NOMO-1 treated with dmso at 0.1 percent for 144 hours (cell line): ENCODE data around the gene CNGB1.
"Not testable (repeated sequence)": the region's sequence is repeated elsewhere in the genome, so short reads cannot be mapped to it uniquely, and the experiment has no call there.

Experiments
- DNase-seq: peaks from one replicate; lab custom pipeline; 2025; ENCODE audit not compliant: unreplicated experiment; lab: John Stamatoyannopoulos, UW

CNGB1 gene

DNA sequence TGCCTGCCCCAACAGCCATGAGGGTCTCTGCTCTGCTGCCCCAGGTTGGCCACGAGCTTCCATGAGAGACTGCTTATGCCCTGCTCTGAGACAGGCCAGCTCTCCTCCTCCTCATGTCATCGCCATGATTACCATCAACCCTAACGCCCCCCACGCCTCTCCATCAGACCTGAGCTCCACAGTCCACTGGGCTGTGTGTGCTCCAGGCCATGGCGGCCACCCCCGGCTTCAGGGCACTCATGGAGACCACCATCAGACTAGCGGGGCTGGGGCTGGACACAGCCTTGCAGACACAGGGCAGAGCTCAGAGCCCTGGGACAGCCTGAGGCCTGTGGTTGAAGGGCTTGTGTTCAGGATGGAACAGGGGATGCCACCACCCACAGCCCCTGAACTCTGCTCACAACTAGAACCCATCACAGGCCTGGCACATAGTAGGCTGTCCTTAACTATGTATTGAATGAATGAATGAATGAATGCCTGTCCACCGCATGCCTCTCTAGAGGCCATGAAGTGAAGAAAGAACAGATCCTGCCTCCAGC, 14.6 kb downstream of the CNGB1 start:
- no peak for DNase-seq

- DNase-seq = no peak
These were observed 15.2 kb downstream of the CNGB1 start for GRCh38 chr16:57955572-57956188.

- DNase-seq = no peak
These were observed 17.1 kb downstream of the CNGB1 start for GRCh38 chr16:57953857-57954256.

- DNase-seq = no peak
These were observed 18.0 kb downstream of the CNGB1 start for GRCh38 chr16:57952909-57953308.

DNA sequence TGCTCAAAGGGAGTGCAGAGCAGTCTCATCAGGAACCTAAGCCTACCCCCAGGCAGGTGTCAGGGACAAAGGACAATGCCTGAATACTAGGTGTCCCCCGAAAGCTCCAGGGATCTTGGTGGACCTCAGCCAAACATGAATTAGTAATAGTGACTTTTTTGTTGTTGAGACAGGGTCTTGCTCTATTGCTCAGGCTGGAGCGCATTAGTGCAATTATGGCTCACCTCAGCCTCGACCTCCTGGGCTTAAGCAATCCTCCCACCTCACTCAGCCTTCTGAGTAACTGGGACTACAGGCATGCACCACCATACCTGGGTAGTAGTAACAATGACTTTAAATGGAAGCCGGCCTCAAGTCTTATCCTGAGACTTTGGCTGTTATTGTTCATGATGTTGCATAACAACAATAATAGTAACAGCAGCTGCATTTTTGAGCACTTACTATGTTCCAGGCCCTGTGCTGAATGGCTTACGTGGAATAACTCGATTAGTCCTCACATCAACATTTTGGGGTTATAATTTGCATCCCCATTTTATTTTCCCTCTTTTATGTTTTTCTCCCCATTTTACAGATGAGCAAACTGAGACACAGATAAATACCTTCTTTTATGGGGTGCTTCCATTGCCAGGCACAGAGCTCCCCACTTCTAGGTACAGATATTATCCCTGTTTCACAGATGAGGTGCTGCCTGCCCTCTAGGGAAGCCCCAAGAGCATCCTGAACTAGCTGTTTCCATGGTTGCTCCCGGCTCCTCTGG, 19.5 kb downstream of the CNGB1 start:
- DNase-seq = no peak

DNA sequence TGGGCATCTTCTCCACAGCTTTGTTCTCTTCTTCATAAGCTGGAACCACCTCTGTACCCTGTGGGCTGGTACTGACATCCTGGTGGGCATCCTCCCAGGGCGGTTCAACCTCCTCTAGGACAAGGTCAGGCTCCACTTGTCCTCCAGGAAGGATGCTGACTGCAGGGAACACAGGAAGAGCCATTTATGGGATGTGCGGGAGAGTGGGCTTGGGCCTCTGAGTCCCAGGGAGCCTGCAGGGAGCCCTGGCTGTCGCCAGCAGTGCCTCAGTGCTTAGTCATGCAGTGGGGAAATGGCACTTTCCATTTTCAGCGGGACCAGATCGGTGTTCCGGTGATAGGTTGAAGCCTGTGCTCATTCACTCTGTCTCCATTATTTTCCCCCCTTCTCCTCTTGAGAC, 20.5 kb downstream of the CNGB1 start:
- no peak for DNase-seq

- no peak for DNase-seq
These were observed 21.2 kb downstream of the CNGB1 start for GRCh38 chr16:57949595-57950238.

GRCh38 chr16:57949013-57949412, 21.9 kb downstream of the CNGB1 start:
- no peak for DNase-seq

DNA sequence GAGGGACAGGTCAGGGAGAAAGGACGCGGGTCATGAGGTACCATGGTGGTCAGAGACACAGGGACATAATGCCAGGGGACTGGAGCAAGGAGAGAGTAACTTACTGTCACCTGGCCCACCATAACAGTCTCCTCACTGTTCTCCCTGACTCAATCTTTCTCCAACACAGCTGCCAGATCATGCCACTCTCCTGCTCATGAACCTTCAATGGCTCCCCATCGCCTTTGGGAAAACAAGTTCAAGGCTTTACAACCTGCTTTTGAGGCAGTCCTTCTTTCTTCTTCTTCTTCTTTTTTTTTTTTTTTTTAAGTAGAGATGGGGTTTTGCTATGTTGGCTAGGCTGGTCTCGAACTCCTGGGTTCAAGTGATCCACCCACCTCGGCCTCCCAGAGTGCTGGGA, 22.9 kb downstream of the CNGB1 start:
- DNase-seq = no peak

DNA sequence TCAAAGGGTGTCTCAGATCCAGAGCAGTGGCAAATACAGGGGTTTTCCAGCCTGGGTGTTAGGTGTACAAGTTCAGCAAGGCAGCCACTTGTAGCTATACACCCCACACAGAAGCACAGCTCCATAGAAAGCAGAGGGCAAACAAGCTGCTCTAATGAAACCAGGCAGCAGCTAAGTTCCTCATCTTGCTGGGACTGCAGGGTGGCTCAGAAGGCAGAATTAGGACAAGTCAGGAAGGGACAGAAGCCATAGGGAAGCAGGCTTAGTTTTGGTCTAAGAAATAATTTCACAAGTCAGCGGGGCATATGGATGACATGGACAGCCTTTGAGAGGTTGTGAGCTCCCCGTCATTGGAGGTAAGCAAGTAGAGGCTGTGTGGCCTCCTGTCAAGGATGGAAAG, 23.7 kb downstream of the CNGB1 start:
- no peak for DNase-seq

- DNase-seq = no peak
These were observed 24.6 kb downstream of the CNGB1 start for GRCh38 chr16:57946181-57946801.

DNA sequence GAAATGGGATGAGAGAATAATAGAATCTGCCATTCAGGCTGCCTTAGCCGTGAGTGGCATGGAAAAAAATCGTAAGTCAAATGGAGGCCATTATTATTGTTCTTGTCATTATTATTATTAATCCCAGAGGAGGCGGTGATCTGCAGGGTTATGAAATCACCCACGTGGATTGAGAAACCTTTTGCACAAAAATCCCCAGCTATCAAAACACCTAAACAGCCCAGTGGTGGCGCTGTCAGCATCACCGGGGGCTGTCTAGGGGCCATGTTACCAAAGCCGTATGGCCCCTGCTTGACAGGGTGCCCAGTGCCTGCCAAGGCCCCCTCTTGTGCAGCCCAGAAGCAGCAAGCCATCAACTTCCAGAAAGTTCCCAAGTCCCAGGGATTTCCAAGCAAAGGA, 25.2 kb downstream of the CNGB1 start:
- no peak for DNase-seq

DNA sequence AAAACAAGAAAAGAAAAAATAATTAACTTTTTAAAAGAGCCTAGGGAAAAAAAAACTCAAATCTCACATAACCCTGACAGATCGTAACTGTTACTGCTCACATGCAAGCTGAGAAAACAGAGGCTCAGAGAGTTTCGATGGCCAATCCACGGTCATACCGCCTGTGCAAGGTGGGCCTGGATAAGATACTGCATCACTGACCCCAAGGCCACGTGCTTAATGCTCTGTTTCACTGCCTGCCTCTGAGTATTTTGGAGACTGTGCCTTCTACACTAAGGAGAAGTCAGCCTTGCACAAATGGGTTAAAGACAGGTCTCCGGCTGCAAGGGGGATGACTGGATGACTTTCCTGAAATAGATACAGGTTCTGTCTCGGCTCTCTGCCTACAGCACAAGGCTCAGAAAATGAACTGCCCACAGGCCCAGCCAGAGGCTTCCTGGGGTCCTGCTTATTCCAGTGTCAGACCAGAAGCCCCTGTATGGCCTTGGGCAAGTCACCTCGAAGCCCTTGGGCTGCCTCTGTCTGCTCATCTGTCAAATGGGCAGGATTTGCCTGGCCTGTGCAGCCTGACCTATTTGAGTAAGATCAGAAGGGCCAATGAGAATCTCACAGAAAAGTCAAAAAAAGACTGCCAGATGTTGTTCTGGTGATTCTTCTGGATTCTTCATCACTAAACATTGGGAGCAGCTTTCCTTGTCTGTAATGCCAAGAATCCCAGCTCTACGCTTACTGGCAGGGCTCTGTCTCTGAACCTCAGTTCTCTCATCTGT, 25.8 kb downstream of the CNGB1 start:
- DNase-seq = no peak

GRCh38 chr16:57943381-57943780, 27.5 kb downstream of the CNGB1 start:
- not testable (repeated sequence) for DNase-seq

GRCh38 chr16:57941901-57942300, 29.0 kb downstream of the CNGB1 start:
- DNase-seq = not testable (repeated sequence)

- no peak for DNase-seq
These were observed 29.8 kb downstream of the CNGB1 start for GRCh38 chr16:57941016-57941664.

- no peak for DNase-seq
These were observed 30.5 kb downstream of the CNGB1 start for GRCh38 chr16:57940382-57940966.

- DNase-seq = no peak
These were observed 31.1 kb downstream of the CNGB1 start for GRCh38 chr16:57939872-57940224.

DNA sequence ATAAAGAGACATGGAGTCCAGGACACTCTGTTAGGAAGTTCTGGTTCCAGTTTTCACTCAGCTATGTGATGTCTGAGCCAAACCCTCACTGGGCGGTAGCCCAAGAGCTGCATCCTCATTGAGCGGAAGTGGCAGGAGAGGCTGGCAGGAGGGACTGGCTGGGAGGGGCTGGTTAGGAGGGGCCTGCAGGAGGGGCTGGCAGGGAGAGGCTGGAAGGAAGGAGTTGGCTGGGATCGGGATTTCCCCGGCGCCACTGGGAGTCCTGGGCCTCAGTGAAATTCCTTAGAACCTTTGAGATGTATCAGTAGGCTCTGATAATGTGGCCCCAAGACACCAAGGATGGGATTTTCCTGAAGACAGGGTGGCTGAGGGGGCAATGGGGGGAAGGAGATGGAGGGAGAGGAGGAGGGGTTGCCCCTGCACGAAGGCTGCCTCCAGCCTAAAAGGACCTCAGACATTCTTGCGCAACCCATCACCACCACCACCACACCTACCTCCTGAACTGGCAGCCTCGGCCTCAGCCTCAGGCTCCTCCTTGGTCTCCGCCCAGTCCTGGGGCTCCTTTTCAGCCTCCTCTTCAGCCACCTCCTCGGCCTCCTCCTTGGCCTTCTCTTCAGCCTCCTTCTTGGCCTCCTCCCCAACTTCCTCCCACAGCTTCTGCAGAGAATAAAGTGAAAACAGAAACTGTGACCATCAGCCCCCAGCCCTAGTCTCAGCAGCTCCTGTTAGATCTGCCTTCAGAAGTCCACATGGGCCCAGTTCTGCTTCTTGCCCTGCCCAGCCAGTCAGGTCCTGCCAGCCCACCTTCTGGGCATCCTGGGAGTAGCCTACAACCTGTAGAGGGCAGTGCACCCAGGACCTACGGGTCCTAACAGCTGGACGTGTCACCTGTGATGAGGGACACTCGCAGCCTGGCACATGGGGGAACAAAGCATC, 31.7 kb downstream of the CNGB1 start:
- DNase-seq = no peak
